Central memory CD4-positive, alpha-beta T cell (primary cell): ENCODE results near the gene MAK.
"Not testable (repeated sequence)": the region's sequence is repeated elsewhere in the genome, so short reads cannot be mapped to it uniquely, and the experiment has no call there.

Experiments used
- DNase-seq: peaks from one replicate; pipeline ENCODE4 v3.0.0; 2022
- total RNA-seq, 3 experiments: gene quantifications; one replicate each; lab custom pipeline; 2026; lab: John Stamatoyannopoulos, UW

Gene MAK
- 0 to 1.4 (median 0.56) reads per million in 3 experiments for total RNA-seq

GRCh38 chr6:10837995-10838793, at the start of gene MAK:
Gene MAK (minus strand): TSS chr6:10838539. CDS start chr6:10830648, 7,891 bp downstream.
- DNase-seq, result peak; percentile 89

DNA sequence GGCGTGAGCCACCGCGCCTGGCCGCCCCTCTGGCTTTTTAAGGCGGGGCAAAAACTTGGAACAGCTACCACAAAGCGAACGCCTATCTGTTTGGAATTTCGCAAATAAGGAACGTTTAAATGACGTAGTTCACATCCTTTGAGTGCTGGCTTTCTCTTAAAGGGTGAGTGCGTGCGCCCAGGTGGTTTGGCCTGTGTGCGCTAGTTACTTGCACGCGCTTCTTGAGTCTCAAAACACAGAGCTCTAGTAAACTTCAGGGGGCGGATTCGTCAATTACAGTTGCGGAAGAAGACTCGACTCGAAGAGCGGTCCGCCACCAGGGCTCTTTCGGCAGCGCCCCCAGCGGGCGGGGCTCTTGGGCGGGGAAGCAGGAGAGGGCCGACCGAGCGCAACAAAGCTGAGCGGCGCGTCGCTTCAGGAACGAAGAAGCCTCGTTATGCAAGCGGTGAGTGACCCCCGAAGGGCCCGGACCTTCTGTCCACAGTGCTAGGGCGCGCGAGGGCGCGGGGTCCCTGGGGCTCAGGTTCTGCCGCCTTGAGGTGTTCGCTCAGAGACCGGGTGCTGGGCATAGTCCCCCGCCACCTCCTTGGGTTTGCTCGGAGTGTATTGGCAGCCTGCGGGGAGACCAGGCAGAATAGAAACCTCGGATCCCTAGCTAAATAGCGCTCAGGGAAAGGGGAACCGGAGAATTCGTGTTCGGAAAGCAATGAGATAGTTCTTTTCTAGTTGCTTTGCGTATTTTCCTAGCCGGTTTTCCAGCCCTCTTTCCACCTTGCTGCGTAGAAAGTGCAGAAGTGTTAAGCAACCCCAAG, 48.6 kb upstream of the MAK start, which contains the start of gene SYCP2L:
Gene SYCP2L (plus strand): TSS at position 362 of the 812 bp plus-strand sequence. CDS start 75 bp downstream, at position 437.
- no peak for DNase-seq

GRCh38 chr6:10886365-10886690, 48.0 kb upstream of the MAK start:
- DNase-seq, result not testable (repeated sequence)

DNA sequence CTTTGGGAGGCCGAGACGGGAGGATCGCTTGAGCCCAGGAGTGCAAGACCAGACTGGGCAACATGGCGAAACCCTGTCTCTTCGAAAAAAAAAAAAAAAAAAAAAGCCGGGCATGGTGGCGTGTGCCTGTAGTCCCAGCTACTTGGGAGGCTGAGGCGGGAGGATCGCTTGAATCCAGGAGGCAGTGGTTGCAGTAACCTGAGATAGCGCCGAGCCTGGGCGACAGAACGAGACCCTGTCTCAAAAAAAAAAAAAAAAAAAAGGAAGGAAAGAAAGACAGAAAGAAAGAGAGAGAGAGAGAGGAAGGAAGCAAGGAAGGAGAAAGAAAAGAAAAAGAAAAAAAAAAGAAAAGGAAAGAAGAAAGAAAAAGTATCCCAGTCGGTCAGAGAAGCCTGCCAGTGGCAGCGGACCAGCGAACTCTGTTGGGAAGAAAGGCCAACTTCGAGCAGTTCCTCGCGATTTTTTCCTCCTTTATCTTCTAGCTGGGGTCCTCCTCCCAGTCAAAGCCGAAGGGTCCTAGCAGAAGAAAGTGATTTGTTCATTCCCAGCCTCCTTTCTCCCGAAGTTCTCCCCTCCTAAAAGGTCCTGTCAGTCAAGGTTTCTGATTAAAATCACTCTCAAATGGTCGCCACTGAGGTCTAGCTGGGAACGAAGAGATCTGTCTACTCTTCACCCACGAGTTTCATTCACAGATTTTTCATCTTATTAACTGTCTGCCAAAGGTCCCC, 46.1 kb upstream of the MAK start:
- no peak for DNase-seq

DNA sequence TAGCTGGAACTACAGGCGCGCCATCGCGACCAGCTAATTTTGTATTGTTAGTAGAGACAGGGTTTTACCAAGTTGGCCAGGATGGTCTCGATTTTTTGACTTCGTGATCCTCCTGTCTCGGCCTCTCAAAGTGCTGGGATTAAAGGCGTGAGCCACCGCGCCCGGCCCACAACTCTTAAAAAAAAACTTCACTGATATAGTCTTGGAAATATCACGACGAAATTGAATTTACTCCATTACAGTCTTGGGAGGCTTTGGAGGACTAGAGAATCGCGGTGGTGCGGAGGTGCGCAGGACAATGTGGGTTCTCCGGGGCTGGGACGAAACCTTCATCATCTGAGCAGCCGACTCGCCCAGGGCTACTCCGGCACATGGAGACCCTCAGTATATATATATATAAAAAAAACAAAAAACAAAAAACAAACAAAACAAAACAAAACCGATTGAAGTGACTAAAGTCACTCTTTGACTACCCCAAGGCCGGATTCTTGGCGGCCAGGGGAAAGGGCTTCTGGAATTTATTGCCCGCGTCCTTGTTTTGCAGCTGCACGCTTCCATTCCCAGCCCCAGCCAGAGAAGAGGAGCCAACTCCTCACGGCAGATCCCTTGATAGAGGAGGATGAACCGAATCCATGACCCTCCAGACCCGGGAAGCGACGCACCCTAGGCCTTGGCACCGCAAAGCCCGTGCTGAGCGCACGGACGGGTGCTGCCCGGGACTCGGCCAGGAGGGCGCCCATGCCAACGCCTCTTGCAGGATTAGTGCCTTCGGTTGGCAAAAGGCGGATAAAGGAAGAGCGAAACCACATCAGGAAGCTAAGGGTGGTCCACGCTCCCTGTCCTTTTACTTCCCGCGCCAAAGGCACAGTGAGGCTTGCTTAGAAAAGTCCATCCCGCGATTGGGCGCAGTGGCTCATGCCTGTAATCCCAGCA, 45.2 kb upstream of the MAK start:
- no peak for DNase-seq

DNA sequence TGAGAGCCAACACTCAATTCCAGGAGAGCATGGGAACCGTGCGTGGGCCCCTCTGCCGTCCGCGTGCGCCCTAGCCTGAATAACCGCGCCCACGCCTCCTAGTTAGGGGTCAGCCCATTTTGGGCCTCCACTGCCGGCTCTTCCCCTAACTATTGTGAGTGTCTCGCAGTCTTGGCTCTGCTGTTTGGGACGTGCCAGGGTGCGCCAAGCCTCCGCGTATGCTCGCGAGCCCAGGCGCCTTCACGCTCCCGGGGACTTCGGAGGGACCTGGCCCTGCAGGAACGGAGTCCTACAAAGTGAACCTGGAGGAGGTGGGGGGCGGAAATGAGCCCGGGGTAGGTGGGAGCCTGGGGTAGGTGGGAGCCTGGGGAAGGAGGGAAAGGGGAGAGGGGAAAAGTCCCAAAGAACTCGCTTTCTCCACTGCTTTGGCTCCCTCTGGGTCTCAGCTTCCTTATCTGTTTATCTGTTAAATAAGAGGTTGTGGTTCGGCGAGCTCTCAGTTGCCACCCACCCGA, 44.4 kb upstream of the MAK start:
- DNase-seq, result no peak

DNA sequence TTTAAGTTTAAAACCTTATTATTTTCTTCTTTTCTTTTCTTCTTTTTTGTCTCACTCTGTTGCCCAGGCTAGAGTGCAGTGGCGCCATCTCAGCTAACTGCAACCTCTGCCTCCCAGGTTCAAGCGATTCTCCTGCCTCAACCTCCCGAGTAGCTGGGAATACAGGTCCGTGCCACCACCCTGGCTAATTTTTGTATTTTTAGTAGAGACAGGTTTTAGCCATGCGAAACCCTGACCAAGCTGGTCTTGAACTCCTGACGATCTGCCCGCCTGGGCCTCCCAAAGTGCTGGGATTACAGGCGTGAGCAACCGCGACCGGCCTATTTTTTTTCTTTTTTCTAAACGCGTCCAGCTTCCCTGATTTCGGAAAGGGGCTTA, 43.9 kb upstream of the MAK start:
- not testable (repeated sequence) for DNase-seq

DNA sequence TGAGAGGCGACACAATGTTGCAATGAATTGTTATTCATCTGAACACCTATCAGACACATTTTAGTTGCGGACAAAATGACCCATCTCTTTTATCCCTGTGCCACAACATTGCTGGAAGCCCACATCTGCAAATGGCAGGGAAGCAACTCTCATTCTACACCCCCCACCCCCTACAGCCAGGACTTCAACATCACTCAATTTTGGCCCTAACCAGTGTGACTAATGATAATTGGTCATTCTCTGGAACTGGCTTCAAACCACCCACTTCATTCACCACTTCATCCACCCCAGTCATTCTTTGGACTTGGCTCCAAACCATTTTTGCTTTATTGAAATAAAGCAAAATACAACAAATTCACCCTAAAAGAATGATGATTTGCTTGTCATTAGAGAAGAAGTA, 42.0 kb upstream of the MAK start:
- DNase-seq, result no peak

- no peak for DNase-seq
These were observed 39.5 kb upstream of the MAK start for GRCh38 chr6:10877871-10878270.

GRCh38 chr6:10877012-10877411, 38.7 kb upstream of the MAK start:
- no peak for DNase-seq

GRCh38 chr6:10875026-10875425, 36.7 kb upstream of the MAK start:
- DNase-seq, result no peak

DNA sequence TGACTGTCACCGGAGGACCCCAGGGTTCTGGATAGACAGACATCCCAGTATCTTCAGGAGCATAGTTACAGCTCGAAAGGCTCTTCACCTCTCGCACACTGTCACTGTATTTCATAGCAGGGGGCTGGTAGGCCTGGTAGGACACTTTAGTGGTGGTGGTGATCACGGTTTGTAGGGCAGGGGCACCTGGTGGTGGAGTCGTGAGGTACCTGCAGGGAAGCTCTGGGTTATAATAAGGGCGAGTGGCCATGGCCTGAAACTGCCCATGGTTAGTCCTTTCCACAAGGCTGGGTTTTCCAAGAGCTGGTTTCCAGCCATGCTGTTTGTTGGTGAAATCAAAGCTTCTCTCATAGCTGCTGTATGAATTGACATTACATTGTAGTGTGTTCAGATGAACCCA, 35.9 kb upstream of the MAK start:
- DNase-seq, result no peak

DNA sequence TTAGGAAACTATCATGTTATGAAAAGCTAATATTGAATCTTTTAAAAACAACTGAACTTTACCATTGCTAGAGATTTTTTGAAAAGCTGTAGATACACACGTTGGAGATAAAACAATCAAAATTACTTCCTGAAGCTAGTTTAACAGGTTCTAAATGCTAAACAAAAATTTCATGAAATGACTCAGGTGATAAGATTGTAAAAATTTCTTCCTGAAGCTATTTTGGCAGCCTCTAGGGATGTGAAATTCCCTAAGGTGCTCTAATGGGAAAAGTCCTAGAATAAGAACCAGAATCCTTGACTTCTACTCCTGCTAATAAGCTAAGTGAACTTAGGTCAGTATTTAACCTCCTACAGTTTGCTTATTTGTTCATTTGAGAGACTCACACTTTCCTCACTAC, 35.0 kb upstream of the MAK start:
- DNase-seq, result no peak

DNA sequence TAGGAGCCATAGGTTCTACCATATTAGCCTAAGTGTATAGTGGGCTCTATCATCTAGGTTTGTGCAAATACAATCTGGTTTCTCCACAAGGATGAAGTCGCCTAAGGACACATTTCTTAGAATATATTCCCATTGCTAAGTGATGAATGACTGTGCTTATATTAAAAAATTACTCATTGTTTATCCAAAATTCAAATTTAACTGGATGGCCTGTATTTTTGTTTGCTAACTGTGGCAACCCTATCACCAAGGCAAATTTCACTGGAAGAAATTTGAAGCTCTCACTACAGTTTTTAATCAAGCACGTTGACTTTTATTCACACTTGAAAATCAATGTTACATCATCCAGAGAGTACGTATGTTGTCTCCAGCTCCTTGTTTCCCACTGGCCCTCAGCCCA, 29.6 kb upstream of the MAK start:
- DNase-seq, result no peak

GRCh38 chr6:10866709-10867108, 28.4 kb upstream of the MAK start:
- DNase-seq, result not testable (repeated sequence)

DNA sequence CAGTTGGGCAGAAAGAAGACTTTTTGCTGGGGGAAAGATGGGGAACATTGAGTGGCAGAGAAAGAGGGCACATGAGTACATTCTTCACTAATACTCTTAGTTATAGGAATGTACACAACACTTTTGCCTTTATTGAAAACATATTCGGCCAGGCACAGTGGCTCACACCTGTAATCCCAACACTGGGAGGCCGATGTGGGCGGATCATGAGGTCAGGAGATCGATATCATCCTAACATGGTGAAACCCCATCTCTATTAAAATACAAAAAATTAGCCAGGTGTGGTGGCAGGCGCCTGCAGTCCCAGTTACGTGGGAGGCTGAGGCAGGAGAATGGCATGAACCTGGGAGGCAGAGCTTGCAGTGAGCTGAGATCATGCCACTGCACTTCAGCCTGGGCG, 24.7 kb upstream of the MAK start:
- not testable (repeated sequence) for DNase-seq

- DNase-seq, result no peak
These were observed 24.0 kb upstream of the MAK start for GRCh38 chr6:10862361-10862760.

- no peak for DNase-seq
These were observed 22.7 kb upstream of the MAK start for GRCh38 chr6:10861086-10861485.

DNA sequence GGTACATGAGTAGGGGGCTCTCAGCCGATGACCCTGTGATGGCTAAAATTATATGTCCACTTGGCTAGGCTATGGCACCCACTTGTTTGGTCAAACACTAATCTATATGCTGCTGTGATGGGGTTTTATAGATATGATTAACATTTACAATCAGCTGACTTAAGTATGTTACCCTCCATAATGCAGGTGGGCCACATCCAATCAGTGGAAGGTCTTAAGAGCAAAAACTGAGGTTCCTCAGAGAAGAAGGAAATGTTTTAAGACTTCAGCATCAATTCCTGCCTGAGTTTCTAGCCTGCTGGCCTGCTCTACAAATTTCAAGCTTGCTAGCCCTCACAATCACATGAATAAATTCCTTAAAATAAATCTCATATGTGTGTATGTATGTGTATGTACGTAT, 18.9 kb upstream of the MAK start:
- DNase-seq, result no peak

GRCh38 chr6:10854922-10855632, 16.7 kb upstream of the MAK start:
- DNase-seq, result no peak

DNA sequence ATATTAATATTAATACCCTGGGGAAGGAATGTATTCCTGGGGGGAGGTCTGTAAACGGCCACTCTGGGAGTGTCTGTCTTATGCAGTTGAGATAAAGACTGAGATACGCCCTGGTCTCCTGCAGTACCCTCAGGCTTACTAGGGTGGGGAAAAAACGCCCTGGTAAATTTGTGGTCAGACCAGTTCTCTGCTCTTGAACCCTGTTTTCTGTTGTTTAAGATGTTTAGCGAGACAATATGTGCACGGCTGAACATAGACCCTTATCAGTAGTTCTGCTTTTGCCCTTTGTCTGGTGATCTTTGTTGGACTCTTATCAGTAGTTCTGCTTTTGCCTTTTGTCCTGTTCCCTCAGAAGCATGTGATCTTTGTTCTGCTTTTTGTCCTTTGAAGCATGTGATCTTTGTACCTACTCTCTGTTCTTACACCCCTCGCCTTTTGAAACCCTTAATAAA, 15.5 kb upstream of the MAK start:
- not testable (repeated sequence) for DNase-seq
